GM19463 (cell line): ENCODE data around the gene TTC17.
"Not testable (repeated sequence)": the region's sequence is repeated elsewhere in the genome, so short reads cannot be mapped to it uniquely, and the experiment has no call there.

Source experiments
- ATAC-seq: cut with Tn5 transposase; IDR thresholded peaks from one replicate; pipeline ENCODE4 v1.9.1; 2021; ENCODE audit warnings: mild to moderate bottlenecking, moderate library complexity; ENCODE audit not compliant: unreplicated experiment

The TTC17 gene, protein sequence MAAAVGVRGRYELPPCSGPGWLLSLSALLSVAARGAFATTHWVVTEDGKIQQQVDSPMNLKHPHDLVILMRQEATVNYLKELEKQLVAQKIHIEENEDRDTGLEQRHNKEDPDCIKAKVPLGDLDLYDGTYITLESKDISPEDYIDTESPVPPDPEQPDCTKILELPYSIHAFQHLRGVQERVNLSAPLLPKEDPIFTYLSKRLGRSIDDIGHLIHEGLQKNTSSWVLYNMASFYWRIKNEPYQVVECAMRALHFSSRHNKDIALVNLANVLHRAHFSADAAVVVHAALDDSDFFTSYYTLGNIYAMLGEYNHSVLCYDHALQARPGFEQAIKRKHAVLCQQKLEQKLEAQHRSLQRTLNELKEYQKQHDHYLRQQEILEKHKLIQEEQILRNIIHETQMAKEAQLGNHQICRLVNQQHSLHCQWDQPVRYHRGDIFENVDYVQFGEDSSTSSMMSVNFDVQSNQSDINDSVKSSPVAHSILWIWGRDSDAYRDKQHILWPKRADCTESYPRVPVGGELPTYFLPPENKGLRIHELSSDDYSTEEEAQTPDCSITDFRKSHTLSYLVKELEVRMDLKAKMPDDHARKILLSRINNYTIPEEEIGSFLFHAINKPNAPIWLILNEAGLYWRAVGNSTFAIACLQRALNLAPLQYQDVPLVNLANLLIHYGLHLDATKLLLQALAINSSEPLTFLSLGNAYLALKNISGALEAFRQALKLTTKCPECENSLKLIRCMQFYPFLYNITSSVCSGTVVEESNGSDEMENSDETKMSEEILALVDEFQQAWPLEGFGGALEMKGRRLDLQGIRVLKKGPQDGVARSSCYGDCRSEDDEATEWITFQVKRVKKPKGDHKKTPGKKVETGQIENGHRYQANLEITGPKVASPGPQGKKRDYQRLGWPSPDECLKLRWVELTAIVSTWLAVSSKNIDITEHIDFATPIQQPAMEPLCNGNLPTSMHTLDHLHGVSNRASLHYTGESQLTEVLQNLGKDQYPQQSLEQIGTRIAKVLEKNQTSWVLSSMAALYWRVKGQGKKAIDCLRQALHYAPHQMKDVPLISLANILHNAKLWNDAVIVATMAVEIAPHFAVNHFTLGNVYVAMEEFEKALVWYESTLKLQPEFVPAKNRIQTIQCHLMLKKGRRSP

DNA sequence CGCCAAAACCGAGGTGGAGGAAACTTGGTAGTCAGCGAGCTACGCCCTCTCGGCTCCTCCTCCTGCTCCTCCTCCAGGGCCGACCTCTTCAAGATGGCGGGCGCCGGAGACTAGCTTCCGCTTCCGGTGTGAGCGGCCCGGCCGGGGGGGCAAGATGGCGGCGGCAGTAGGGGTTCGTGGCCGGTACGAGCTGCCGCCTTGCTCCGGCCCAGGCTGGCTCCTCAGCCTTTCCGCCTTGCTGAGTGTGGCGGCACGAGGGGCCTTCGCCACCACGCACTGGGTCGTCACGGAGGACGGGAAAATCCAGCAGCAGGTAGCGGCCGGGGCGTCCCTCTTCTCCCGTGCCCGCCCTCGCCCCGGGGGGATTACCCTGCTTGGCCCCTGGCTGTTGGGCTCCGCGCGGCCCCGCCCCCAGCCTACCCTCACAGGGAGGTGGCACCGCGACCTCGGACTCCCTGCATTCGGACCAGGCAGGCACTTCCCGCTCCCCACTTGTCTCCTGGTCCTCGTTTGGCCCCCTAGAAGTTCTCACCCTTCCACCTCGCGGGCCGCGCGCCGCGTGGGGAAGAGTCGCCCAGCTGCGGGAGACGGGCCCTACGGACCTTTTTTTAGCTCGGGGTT, at the start of gene TTC17:
TSS of gene TTC17 (plus strand) at position 120 of the 621 bp plus-strand sequence. CDS start at position 155, 35 bp downstream.
- ATAC-seq: peak; percentile 93

DNA sequence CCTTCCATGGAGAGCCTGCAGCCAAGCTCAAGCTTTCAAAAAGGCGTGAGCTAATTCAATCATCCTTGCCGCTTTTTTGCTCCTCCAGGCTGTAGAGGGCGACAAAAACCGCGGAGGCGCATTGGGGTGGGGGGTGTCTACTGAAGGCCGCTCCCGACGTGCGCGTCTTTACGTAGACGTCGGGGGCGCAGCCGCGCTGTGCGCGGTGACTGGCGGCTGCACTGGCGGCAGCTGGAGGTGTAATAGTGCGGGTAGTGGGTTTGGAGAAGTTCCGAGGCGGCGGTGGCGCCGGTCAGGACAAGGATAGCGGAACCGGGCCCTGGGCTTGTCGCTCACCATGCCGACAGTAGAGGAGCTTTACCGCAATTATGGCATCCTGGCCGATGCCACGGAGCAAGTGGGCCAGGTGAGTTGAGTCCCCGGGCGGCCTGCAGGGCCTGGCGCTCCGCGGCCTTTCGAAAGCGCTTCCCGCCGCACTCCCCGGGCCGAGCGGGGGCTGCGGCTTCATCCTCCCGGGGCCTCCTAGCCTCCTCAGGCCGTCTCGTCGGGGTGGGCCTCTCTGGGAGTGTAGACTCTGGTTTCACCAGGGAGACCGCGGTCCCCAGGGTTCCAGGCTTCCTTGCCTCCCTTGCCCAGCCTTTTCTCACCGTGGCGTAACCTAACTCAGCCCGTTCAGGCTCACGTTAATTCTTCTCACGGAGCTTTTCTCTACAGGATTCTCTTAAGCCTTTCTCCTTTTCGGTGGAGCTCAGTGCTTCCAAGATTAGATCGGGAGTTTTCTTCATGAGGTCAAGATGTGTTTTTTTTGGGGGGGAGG, 46.7 kb upstream of the TTC17 start, which contains the start of gene API5:
TSS of gene API5 (plus strand) at position 206 of the 817 bp plus-strand sequence. CDS start at position 338, 132 bp downstream.
- peak; percentile 99 for ATAC-seq

DNA sequence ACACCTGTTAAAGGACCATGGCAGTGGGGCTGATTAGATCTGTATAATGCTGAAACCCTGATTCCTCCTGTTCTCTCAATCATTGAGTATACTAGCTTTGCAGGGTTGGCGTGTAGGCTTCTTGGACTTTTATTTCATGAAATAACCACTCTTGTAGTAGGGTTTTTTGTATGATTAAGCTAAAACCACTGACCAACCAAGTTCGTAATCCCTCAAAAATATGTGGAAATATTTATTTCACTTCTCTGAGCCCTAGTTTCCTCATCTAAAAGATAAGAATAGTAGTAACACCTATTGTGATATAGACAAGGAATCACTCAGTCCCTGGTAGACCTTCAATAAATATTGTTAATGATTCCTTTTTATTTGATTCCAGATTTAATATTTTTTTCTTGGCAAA, 42.8 kb upstream of the TTC17 start:
- no peak for ATAC-seq

DNA sequence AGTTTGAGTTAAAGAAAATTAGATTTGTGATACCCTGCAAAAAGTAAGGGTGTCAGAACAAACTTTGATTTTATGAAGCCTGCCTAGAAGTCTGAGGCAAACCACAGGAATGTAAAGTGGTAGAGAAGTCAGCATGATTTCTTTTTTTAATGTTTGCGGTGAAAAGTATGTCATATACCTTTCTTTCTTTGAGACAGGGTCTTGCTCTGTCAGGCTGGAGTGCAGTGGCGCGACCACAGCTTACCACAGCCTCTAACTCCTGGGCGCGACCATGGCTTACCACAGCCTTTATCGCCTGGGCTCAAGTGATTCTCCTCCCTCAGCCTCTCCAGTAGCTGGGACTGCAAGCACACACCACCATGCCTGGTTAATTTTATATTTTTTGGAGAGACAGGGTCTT, 42.3 kb upstream of the TTC17 start:
- ATAC-seq: no peak

DNA sequence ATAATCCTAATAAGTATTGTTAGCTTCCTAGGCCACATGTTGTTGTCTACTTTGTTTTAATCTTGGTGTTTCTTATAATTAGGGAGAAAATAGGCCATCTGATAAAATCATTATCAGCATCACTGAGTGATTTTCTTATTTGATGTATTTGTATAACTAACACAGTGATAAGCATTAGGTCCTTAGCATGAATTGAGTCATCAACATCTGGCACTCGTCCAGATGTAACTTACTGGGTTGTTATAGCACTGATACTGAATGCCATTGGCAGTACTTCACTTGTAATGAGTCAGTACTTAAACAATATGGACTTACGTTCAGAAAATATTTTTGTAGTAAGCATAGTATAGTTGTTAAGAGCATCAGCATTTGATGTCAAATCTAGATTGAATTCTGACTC, 30.7 kb upstream of the TTC17 start:
- no peak for ATAC-seq

DNA sequence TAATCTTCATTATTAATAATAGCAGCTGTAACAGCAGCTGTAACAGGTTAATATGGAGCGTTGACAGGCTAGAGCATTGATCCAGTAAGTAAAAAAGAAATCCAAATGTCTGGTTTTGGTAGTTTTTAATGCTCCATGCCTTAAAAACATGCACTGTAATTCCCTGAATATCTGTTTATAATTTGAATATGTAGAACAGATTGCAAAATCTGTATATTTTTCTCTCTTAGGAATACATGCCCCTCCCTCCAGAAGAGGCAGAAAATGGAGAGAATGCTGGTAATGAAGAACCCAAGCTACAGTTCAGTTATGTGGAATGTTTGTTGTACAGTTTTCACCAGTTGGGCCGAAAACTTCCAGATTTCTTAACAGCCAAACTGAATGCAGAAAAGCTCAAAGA, 30.2 kb upstream of the TTC17 start:
- ATAC-seq: no peak

DNA sequence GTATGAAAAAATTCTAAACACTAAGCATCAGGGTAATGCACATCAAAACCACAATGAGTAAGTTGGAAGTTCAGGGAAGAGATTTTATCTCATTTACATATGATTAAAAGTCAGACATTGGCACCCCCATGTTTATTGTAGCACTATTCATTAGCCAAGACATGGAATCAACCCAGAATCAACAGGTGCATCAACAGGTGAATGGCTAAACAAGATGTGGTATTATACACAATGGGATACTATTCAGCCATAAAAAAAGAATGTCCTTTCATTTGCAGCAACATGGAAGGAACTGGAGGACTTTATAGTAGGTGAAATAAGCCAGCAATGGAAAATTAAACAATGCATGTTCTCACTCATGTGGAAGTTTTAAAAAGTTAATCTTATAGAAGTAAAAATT, 17.6 kb upstream of the TTC17 start:
- ATAC-seq: no peak

DNA sequence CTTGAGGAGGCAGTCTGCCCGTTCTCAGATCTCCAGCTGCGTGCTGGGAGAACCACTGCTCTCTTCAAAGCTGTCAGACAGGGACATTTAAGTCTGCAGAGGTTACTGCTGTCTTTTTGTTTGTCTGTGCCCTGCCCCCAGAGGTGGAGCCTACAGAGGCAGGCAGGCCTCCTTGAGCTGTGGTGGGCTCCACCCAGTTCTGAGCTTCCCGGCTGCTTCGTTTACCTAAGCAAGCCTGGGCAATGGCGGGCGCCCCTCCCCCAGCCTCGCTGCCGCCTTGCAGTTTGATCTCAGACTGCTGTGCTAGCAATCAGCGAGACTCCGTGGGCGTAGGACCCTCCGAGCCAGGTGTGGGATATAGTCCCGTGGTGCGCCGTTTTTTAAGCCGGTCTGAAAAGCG, 7.3 kb upstream of the TTC17 start:
- ATAC-seq: not testable (repeated sequence)

DNA sequence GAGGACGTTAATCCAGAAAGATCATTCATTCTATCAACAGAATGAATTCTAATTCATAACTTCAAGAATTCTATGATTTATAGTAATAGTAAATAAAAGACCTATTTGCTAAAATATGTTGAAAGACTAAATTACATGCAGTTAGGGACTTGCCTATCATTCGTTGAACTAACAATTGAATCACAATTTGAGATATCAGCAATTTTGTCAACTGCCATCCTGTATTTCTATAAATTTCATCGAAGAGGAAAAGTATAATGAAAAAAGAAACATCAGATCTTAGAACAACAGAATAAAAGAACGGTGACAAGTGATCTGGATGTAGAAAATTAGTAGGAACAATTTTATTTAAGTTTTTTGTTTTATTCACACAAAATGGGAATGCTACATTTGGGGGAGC, 4.4 kb upstream of the TTC17 start:
- ATAC-seq: no peak

DNA sequence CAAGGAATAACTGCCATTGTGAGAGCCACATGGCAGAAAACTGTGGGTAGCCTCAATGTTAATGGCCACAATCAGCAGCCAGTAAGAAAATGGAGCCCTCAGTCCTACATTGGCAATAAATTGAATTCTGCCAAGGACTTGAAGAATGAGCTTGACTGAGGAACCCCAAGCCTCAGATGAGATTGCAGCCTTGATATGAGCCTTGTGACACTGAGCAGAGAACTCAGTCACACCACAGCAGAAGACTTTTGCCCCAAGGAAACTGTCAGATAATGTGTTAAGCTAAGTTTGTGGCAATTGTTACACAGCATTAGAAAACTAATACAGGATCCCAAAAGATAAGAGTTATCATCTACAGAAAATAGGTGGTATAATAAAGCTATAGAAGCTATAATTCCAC, 2.4 kb upstream of the TTC17 start:
- no peak for ATAC-seq

DNA sequence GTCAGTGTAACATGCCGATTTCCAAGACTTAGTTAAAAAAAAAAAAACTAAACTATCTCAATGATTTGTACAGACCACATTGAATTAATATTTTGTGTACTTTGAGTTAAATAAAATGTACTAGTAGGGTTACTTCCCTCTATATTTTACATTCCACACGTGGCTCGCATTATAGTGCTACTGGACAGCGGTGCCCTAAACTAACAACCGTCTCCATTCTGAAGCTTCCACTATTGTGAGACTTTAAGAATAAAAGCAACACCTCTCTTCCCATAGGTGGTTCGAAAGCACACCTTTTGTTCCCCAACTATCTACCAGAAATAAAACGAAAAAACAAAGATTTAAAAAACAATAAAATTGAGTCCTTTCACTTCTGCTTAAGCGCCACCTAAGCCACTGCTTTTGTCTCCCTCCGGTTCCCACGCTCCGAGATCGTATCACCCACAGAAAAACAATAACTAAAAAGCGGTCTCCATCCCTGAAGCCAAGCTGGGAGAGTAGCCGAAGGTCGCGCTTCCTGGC, 380 bp upstream of the TTC17 start:
- ATAC-seq: no peak

DNA sequence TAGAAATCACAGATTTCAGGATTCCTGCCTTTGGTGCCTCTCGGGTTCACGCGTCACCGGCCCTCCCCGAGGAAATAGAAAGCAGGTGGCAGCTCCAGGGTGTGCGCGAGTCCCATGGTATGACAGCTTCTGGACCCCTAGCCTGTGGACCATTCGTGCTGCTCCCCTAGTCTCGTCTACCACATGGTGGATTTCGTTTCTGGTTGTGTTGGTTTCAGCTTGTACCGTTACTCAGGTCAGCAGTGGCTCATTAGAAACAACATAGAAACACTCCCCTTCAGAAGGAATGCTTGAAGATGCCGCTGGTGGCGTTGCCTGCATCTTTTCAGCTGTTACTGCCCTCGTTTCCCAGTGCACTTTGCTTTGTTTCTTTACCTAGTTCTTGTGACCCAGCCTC, 700 bp downstream of the TTC17 start:
- peak; percentile 34 for ATAC-seq

DNA sequence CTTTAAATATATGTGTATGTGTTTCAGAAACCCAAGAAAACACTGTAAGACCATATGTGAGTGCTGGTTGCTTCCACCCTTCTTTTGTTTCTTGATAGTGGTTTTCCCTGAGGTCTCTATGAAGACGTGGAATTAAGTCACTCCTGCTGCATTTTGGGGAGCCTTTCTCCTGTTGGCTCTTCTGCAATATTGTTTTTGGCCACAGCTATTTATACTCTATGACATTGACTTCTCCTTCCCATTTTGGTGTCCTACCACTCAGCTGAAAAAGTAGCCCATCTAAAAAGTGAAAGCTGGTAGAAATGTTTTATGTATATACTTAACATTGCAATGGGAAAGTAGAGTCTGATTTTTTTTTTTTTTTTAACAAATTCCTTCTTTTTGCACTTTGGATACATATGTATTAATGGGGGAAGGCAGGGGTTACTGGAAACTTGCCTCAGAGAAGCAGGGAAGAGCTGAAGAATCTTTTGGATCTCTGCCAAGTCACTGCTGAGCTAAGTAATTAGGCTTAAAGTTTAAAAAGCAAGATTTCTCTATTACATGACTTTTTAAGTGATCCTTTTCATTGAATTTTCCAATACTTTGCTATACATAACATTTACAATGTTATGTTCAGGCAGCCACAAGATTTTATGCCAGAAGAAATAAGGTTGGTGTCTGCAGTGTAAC, 1.8 kb downstream of the TTC17 start:
- ATAC-seq: no peak

DNA sequence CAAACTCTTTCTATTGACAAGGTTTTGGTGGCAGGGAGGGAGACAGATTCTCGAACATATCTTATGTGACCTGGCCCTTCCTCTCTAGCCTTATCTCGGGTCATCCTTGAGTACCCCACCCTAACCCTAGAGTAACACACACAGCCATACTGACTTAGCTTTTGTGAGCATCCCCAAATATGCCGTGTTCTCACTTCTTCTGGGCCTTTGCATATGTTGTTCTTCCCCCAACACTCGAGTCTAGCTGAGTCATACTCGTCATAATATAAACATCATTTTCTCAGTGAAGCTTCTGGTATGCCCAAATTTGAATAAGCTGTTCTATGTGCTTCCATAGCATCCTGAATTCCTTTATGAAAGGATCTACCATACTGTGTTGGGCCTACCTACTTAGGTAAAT, 8.0 kb downstream of the TTC17 start:
- no peak for ATAC-seq

DNA sequence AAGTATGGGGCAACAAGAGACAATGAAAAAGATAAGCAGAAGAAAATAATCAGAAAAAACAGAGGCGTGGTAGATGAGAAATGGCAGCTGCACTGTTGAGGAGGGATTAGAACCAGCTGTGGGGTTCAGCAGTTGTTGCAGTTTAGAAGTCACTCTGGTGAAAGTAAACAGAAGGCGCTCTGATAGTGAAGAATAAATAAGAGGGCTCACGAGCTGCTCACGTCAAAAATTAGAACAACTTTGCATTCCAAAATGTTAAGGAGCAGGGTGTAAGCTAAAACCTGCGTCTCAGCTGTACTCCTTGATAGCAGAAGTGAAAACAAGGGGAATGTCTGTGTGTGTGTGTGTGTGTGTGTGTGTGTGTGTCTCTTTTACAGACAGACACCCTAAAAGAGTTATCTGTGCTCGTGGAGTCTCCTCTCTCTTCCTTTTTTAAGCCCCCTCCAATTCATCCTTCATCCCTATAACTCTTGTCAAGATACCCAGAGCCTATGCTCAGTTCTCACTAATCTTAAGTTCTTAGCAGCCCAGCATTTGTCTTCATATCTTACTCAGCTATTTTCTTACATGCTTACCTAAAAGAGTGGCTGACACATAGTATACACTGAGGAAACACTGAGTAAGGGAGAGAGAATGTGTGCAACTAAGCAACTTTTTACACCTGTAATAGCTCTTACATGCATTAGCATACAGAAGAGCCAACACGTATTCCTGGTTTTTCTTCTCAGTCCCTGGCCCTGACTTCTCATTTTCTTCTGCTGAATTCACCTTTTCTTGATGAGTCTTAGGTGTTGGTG, 8.9 kb downstream of the TTC17 start:
- no peak for ATAC-seq

DNA sequence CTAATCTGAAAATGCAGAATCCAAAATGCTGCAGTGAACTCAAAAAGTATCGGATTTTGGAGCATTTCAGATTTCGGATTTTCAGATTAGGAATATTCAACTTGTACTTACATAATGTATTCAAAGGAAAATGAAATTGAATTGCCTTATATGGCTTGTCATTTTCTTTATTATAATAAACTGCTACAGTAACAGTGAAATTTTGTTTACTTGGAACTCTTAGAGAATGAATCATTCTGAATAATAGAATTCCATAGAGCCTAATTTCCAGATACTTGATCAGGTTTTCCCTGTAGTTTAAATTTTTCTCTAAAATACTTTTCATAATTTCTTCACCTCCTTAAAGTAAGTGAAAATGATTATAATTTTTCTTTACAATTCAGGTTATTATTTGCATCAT, 17.3 kb downstream of the TTC17 start:
- no peak for ATAC-seq

DNA sequence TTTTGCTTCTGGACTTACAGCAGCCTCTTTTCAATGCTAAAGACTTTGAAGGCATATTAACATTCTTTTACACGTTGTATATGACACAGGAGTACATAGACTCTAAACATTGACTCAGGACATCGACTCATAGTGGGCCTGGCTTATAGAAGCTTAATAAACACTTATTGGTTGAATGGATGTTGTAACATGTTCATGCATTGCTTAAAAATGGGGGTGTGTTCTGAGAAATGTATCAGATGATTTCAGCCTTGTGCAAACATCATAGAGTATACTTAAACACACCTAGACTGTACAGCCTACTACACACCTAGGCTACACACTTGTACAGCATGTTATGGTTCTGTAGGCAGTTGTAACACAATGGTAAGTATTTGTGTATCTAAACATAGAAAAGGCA, 17.9 kb downstream of the TTC17 start:
- ATAC-seq: no peak

DNA sequence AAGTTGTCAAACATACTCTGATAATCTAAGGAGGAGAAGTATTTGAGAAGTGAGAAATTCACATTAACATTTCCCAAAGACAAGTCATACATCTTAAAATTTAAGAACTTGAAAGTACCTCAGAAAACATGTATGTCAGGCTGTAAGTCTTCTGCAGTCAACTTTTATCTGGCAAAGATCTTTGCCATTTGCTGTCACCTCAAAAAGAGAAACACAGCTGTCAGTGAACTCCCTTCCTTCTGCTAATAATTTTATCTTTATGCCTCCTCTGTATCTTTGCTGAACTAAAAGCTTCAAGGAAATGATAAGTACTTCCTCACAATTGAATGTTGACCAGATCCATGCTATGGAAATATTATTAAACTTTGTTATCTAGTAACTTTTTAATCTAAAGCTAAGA, 18.7 kb downstream of the TTC17 start:
- no peak for ATAC-seq

DNA sequence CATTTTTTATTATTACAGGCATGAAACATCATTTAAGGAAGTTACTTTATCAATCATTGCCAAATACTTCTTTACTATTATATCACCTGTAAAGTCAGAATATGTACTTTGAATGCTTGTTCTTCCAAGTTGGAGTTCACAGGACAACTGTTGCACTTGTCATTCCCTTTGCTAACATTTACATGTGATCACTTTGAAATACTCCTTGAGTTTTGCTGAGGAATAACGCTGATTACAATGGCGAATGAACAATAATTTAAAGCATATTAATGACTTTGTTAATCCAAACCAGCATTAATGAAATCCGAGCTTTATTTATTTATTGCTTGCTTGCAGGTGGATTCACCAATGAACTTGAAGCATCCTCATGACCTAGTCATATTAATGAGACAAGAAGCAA, 20.2 kb downstream of the TTC17 start:
- ATAC-seq: no peak
